GM19467 (cell line): ENCODE measurements around the gene EYA3.
"Not testable (repeated sequence)": the region's sequence is repeated elsewhere in the genome, so short reads cannot be mapped to it uniquely, and the experiment has no call there.

Source experiments
- ATAC-seq: cut with Tn5 transposase; IDR thresholded peaks from one replicate; pipeline ENCODE4 v1.9.1; 2021; ENCODE audit warnings: mild to moderate bottlenecking, moderate library complexity; ENCODE audit not compliant: unreplicated experiment

EYA3 gene

GRCh38 chr1:28028873-28029654 is 59.3 kb downstream of the EYA3 start:
- no peak for ATAC-seq

- ATAC-seq = no peak
These were observed 60.8 kb downstream of the EYA3 start for GRCh38 chr1:28027660-28028059.

GRCh38 chr1:28027238-28027637 is 61.2 kb downstream of the EYA3 start:
- ATAC-seq = no peak

- ATAC-seq = no peak
These were observed 62.1 kb downstream of the EYA3 start for GRCh38 chr1:28026329-28026728.

- no peak for ATAC-seq
These were observed 67.3 kb downstream of the EYA3 start for GRCh38 chr1:28021064-28021463.

GRCh38 chr1:28010969-28011368 is 77.4 kb downstream of the EYA3 start:
- no peak for ATAC-seq

- ATAC-seq = not testable (repeated sequence)
These were observed 85.3 kb downstream of the EYA3 start for GRCh38 chr1:28003117-28003516.

- no peak for ATAC-seq
These were observed 85.8 kb downstream of the EYA3 start for GRCh38 chr1:28002600-28002999.

- ATAC-seq = no peak
These were observed 89.4 kb downstream of the EYA3 start for GRCh38 chr1:27999055-27999454.

GRCh38 chr1:27994526-27994925 is 93.9 kb downstream of the EYA3 start:
- ATAC-seq = not testable (repeated sequence)

- no peak for ATAC-seq
These were observed 94.3 kb downstream of the EYA3 start for GRCh38 chr1:27994060-27994459.

- ATAC-seq = no peak
These were observed 95.2 kb downstream of the EYA3 start for GRCh38 chr1:27993241-27993640.

GRCh38 chr1:27992276-27992675 is 96.1 kb downstream of the EYA3 start:
- ATAC-seq = no peak

GRCh38 chr1:27990920-27991537 is 97.4 kb downstream of the EYA3 start:
- no peak for ATAC-seq

- no peak for ATAC-seq
These were observed 107.3 kb downstream of the EYA3 start for GRCh38 chr1:27981145-27981544.

- no peak for ATAC-seq
These were observed 108.1 kb downstream of the EYA3 start for GRCh38 chr1:27980216-27980845.

- ATAC-seq = no peak
These were observed 108.6 kb downstream of the EYA3 start for GRCh38 chr1:27979859-27980201.

GRCh38 chr1:27979151-27979858 is 109.1 kb downstream of the EYA3 start:
- no peak for ATAC-seq

- no peak for ATAC-seq
These were observed 114.0 kb downstream of the EYA3 start for GRCh38 chr1:27974417-27974781.

GRCh38 chr1:27973771-27974416 is 114.5 kb downstream of the EYA3 start:
- ATAC-seq = no peak

GRCh38 chr1:27972141-27972540 is 116.3 kb downstream of the EYA3 start:
- ATAC-seq = no peak
